HG02588 (cell line): Measurements from ENCODE around the gene DNAJA2.
"Not testable (repeated sequence)": the region's sequence is repeated elsewhere in the genome, so short reads cannot be mapped to it uniquely, and the experiment has no call there.

Source experiments
- ATAC-seq: cut with Tn5 transposase; IDR thresholded peaks from one replicate; pipeline ENCODE4 v1.9.1; 2021; ENCODE audit warnings: mild to moderate bottlenecking, moderate library complexity; ENCODE audit not compliant: unreplicated experiment

DNAJA2 gene

GRCh38 chr16:46975908-46976470 lies 2.5 kb upstream of the DNAJA2 start:
- ATAC-seq: no peak

GRCh38 chr16:46975165-46975564 lies 1.7 kb upstream of the DNAJA2 start:
- ATAC-seq: no peak

- ATAC-seq: no peak
These were observed 878 bp upstream of the DNAJA2 start for GRCh38 chr16:46974352-46974751.

DNA sequence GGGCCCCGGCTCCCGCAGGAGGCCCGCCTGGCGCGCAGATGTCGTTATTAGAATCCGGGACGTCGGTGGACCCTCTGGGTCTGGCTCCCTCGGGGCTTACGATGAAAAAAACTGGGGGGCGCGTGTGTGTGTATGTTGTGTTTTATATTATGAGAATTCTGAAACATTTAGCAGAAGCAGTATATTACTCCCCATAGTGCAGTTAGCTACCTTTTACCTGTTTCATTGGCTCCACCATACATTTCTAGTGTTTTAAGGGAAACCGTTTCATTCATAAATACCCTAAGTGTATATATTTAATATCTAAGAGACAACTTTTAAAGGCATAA lies 486 bp upstream of the DNAJA2 start:
- ATAC-seq: no peak

DNA sequence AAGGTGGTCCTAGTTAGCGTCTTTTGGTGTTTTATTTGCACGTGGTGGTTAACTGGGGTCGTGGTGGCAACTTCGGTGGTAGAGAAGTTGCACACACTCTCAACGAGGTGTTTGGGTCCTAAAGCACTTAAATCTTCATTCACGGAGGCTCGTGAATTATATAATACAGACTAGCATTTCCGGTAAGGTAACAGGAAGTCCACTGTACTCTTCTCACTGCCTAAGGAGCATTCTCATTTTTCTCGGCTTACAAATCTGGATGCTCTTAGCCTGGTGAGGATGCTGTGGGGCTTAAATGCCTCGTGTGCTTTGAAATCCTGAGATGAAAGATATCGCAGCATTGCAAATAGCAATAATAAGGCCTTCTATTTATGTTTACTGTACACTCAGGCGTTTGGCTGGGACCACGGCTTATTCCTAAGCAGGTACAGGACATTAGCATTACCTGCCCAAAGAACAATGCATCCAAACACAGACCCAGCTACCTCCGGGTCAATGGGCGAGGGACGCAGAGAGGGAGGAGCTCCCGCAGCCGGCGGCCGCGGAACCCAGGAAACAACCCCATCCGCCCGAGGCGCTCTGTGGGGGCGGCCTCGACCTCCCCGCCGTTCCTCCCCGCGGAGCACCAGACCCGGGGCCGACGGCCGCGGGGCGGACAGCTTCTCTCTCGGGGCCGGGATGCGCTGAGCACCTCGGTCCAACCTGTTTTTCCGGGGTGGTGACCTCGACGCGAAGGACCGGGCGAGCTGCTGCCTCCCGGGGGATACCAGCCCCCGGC lies 856 bp downstream of the DNAJA2 start:
- ATAC-seq: peak; percentile 42

GRCh38 chr16:46971271-46971670 lies 2.2 kb downstream of the DNAJA2 start:
- no peak for ATAC-seq

DNA sequence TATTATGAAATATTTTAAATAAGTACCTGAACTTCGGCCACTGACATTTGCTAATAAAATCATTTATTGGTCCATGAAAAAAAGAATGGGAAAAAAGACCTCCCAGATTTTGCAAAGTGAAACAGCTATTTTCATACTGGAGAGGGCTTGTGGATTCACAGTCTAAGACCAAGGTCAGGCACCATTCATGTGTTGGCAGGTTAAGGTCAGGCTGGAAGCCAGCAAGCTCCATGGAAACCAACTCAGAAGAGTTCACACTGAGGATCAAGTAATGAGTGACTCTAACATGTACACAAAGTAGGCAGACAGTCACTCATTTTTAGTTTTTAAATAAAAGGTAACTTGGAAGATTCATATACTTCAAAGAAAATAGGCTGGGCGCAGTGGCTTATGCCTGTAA lies 3.4 kb downstream of the DNAJA2 start:
- ATAC-seq: no peak

DNA sequence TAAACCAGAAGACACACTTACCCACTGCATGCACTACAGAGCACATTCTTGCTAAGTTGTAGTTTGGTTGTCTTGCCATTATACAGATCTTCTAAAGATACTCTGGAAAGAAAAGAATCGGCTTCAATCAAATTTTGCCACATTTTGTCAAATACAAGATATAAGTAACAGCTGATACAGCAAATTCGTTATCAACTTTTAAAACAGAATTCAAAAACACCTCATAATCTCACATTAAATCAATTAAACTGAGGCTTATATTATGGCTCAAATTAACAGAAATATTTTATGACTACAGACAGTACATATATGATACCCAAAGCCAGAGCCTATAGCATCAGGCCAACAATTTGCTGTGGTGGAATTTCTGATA lies 5.4 kb downstream of the DNAJA2 start:
- no peak for ATAC-seq

DNA sequence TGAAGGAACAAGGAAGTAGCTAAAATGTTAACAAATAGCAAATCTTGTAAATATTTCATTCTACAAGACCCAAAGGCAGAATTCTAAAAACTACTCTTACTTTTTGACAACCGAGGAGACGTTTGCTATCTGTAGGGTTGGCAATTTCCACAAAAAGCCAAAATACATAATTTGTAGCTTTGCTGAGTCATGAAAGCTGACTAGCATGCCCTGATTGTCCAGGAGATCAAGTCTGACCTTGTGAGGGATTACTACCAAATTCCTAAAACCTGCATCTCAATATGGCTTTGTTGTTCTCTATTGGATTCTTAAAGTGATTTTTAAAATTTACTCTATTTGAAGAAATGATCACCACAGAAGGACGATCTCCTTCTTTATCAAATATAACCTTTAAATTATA lies 10.8 kb downstream of the DNAJA2 start:
- no peak for ATAC-seq

- no peak for ATAC-seq
These were observed 11.8 kb downstream of the DNAJA2 start for GRCh38 chr16:46961373-46962353.

DNA sequence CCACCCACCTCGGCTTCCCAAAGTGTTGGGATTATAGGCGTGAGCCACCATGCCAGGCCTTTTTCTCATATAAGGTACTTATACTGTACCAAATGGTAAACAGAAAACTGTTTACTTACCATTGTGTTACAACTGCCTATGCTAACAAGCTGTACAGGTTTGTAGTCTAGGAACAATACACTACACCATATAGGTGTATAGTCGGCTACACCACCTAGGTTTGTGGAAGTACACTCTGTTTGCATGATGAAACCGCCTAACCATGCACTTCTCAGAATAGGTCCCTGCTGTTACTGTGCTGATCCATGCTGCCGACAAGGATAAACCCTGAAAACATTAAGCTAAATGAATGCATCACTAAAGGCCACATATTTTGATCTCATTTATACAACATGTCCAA lies 18.9 kb downstream of the DNAJA2 start:
- no peak for ATAC-seq

GRCh38 chr16:46950009-46950408 lies 23.5 kb downstream of the DNAJA2 start:
- ATAC-seq: no peak

- ATAC-seq: no peak
These were observed 24.1 kb downstream of the DNAJA2 start for GRCh38 chr16:46949241-46949892.

DNA sequence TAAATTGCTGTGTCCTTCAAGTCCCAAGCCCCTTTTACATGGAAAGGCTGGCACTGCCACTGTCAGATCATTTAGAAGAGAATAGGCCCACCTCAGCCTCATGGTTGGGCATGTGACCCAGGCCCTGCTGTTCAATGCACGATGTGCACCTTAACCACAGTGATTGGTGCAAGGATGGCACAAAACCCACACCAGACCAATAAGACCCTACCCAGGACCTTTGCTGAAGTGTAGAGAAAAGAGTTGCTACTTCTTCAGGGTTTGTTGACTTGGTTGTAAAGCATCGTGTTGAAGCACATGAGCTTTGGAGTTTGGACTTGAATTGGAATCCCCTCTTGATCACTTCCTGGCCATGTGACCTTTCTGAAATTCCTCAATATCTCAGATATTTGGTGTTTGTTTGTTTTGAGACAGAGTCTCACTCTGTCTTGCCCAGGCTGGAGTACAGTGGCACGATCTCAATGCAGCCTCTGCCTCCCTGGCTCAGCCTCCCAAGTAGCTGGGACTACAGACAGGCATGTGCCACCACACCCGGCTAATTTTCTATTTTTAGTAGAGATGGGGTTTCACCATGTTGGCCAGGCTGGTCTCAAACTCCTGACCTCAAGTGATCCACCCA lies 24.8 kb downstream of the DNAJA2 start:
- ATAC-seq: no peak

DNA sequence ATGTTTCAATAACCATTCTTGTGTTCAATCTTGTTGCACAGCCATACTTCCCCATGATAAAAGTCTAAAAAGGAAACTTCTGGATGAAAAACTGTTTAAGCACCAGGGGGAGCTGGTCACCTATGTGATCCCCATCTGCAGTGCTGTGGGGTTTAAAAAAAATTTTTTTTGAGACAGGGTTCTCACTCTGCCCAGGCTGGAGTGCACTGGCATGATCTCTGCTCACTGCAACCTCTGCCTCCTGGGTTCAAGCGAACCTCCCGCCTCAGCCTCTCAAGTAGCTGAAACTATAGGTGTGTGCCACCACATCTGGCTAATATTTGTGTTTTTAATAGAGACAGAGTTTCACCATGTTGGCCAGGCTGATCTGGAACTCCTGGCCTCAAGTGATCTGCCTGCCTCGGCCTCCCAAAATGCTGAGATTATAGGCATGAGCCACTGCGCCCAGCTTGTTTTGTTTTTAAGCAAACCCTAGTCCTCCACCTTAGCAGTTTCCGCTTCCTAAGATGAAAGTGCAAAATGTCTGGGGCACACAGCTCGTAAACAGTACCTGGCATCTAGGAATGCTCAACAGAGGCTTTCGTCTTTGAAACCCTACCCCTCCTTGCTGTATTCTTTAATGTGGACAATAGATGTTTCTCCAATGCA lies 25.4 kb downstream of the DNAJA2 start:
- ATAC-seq: peak; percentile 60

- ATAC-seq: not testable (repeated sequence)
These were observed 28.8 kb downstream of the DNAJA2 start for GRCh38 chr16:46944713-46945112.

DNA sequence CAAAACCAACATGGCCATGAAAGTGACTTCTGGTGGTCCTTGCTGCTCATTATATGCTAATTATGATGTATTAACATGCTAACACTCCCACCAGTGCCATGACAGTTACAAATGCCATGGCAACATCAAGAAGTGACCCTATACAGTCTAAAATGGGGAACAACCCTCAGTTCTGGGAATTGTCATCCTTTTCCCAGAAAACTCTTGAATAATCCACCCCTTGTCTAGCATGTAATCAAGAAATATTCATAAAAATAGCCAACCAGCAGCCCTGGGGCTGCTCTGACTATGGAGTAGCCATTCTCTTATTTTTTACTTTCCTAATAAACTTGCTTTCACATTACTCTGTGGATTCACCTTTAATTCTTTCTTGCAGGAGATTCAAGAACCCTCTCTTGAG lies 35.9 kb downstream of the DNAJA2 start:
- ATAC-seq: no peak

DNA sequence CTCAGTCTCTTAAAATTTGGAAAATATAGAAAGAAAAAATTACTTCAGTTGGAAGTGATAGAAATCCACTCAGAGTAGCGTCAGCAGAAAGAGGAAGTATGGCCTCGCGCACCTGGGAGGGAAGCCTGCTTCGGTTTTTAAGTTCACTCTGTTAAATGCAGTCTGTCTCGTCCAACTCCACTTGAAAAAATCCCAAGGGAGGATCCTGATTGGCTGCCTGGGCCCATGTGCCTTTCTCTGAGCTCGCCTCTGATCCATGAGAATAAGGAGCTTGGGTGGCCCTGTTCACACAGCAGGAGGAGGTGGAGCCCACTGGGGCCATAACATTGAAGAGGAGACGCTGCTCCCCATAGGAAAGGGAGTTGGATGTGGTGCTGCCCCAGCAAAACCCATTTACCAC lies 40.7 kb downstream of the DNAJA2 start:
- no peak for ATAC-seq

DNA sequence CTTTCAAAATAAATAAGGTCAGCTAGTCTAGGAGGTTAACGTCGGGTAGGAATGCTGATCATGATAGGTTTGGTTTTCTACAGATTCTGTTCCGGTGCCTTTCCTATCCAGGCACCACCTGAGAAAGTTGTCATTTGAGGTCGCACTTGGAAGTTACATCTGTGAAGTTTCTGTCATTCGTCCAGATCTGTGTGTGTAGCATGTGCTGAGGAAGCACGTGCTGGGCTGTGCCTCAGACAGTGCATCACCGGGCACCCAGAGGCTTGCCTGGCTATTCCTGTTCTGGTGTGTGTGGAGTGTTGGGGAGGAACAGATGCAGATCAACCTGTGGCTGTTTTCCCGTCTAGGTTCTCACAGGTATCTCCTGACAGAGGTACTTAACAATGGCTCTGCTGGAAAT lies 42.6 kb downstream of the DNAJA2 start:
- ATAC-seq: no peak
